Caco-2 (cell line): Measurements from ENCODE around the gene NOS3. TPM values are rescaled to one million over a fixed set of nuclear protein-coding genes. Genes with fewer than 3 reads are reported as not detected.

ENCODE experiments used
- BruUV-seq: library from RNA; stranded (reverse); fragments of 400-500 nt; replicated peaks from 2 replicates; lab custom pipeline; 2021; lab: Mats Ljungman, UMichigan
- CTCF ChIA-PET: fragments of 300-600 bp; sonication (Branson Sonifier 250); formaldehyde crosslinking; loops from one replicate; lab custom pipeline; 2022; ENCODE audit warnings: antibody characterized with exemption; lab: Charles Lee
- POLR2A ChIA-PET: fragments of 300-600 bp; sonication (Branson Sonifier 250); formaldehyde crosslinking; loops from one replicate; lab custom pipeline; 2022; ENCODE audit warnings: antibody characterized with exemption; lab: Charles Lee
- DNase-seq, 2 experiments: peaks; one replicate each; pipeline versions ENCODE4 v3.0.0 to v3.0.0-alpha.2; 2020 to 2022
- H3K27me3 ChIP-seq: replicated peaks from 2 replicates; pipeline ENCODE4 v1.6.0; 2011; ENCODE audit warnings: low read length; ENCODE audit not compliant: control insufficient read depth, insufficient read depth
- H3K36me3 ChIP-seq: 2 replicates; pipeline ENCODE4 v1.5.1; 2011; ENCODE audit warnings: low read length; ENCODE audit not compliant: control insufficient read depth, insufficient read depth
- H3K4me1 ChIP-seq: fragments of 250-450 bp; sonication (Bioruptor Pico); 2 replicates; pipeline ENCODE4 v1.5.1; 2020; ENCODE audit warnings: mild to moderate bottlenecking
- H3K4me3 ChIP-seq: 2 replicates; pipeline ENCODE4 v1.5.1; 2011; ENCODE audit warnings: low read depth, mild to moderate bottlenecking, control low read depth, low read length
- H3K9me3 ChIP-seq: fragments of 250-450 bp; sonication (Bioruptor Pico); 2 replicates; pipeline ENCODE4 v1.5.1; 2020; ENCODE audit warnings: mild to moderate bottlenecking, moderate library complexity
- H3K27ac Mint-ChIP-seq: one replicate; pipeline ENCODE4 v1.8.0; 2022; ENCODE audit warnings: mixed read lengths; ENCODE audit not compliant: unreplicated experiment
- H3K27me3 Mint-ChIP-seq: one replicate; pipeline ENCODE4 v1.8.0; 2022; ENCODE audit warnings: mixed read lengths; ENCODE audit not compliant: insufficient read depth, unreplicated experiment
- H3K36me3 Mint-ChIP-seq: one replicate; pipeline ENCODE4 v1.8.0; 2022; ENCODE audit warnings: mild to moderate bottlenecking, mixed read lengths; ENCODE audit not compliant: insufficient read depth, unreplicated experiment
- H3K4me1 Mint-ChIP-seq: one replicate; pipeline ENCODE4 v1.8.0; 2022; ENCODE audit warnings: low read depth, mixed read lengths; ENCODE audit not compliant: unreplicated experiment
- H3K4me3 Mint-ChIP-seq: one replicate; pipeline ENCODE4 v1.8.0; 2022; ENCODE audit warnings: mild to moderate bottlenecking, moderate library complexity, mixed read lengths; ENCODE audit not compliant: unreplicated experiment
- H3K9me3 Mint-ChIP-seq: one replicate; pipeline ENCODE4 v1.8.0; 2022; ENCODE audit warnings: mixed read lengths; ENCODE audit not compliant: unreplicated experiment
- CTCF ChIP-seq, 2 experiments: fragments of 200-600 bp in 1 of 2; IDR thresholded peaks; 1 replicate in 1 of 2; 2 replicates in 1 of 2; pipeline versions ENCODE4 v1.5.1 to v1.8.0; 2011 to 2022; ENCODE audit warnings: antibody characterized with exemption in 1 of 2, control low read depth in 1 of 2, inconsistent platforms in 1 of 2, low read depth in 1 of 2, low read length in 1 of 2, mild to moderate bottlenecking in 1 of 2, moderate library complexity in 1 of 2; ENCODE audit not compliant: insufficient read depth in 1 of 2, severe bottlenecking in 1 of 2, unreplicated experiment in 1 of 2
- intact Hi-C: fragments of 100-400 bp; cut with micrococcal nuclease; formaldehyde crosslinking; loops from one replicate; pipeline ENCODE4 v1.10.0; 2022; ENCODE audit not compliant: unreplicated experiment
- total RNA-seq: library from RNA; stranded (reverse); gene quantifications from 2 replicates; pipeline ENCODE4 v1.2.3, GENCODE V29; 2022

NOS3 gene
- total RNA-seq, 1 experiment from 2014 or later: 1.1 TPM

- Histone ChIP-seq H3K36me3 (no peaks in the 10 kb centered on the region), H3K4me1 (no peaks in the 10 kb centered on the region), H3K9me3 (no peaks in the 10 kb centered on the region; the same call in 1 of the 2 replicates), H3K4me3 (no peak overlapping the region), H3K27me3 (no peaks in the 10 kb centered on the region)
- Mint-ChIP-seq H3K36me3 (no peaks in the 10 kb centered on the region), H3K27ac (no peak overlapping the region), H3K27me3 (no peaks in the 10 kb centered on the region), H3K4me1 (no peaks in the 10 kb centered on the region), H3K4me3 (no peak overlapping the region), H3K9me3 (peaks cover 1% of the 10 kb centered on the region)
- intact Hi-C loops: no loop called here
- no peak for DNase-seq
- POLR2A ChIA-PET: no interaction called here
- CTCF ChIA-PET: no interaction called here
- no TSS peak for BruUV-seq
- no peak for TF ChIP-seq CTCF (IDR thresholded peaks at IDR 0.05; ENCODE audit: insufficient read depth in 1 of 2, low read depth in 1 of 2, low read length in 1 of 2, severe bottlenecking in 1 of 2, unreplicated experiment in 1 of 2)
These were observed 5.7 kb downstream of the NOS3 start for GRCh38 chr7:150996376-150997074.

GRCh38 chr7:150997075-150997511 is 6.3 kb downstream of the NOS3 start:
- intact Hi-C loops: no loop called here
- POLR2A ChIA-PET: no interaction called here

GRCh38 chr7:150997817-150998216 is 7.0 kb downstream of the NOS3 start:
- TF ChIP-seq CTCF (IDR thresholded peaks at IDR 0.05; ENCODE audit: insufficient read depth in 1 of 2, low read depth in 1 of 2, low read length in 1 of 2, severe bottlenecking in 1 of 2, unreplicated experiment in 1 of 2): no peak
- Mint-ChIP-seq H3K36me3 (no peaks in the 10 kb centered on the region), H3K4me1 (no peaks in the 10 kb centered on the region), H3K9me3 (no peaks in the 10 kb centered on the region), H3K27me3 (no peaks in the 10 kb centered on the region), H3K4me3 (no peak overlapping the region), H3K27ac (no peak overlapping the region)
- Histone ChIP-seq H3K27me3 (no peaks in the 10 kb centered on the region), H3K4me3 (no peak overlapping the region), H3K9me3 (no peaks in the 10 kb centered on the region), H3K4me1 (no peaks in the 10 kb centered on the region), H3K36me3 (no peaks in the 10 kb centered on the region)
- intact Hi-C loops: no loop called here
- DNase-seq: no peak
- BruUV-seq: no TSS peak
- ChIA-PET CTCF (no interaction called here), POLR2A (no interaction called here)

More at GRCh38 chr7:150997075-150997511, 6.3 kb downstream of the NOS3 start:
- no peak for DNase-seq
- H3K9me3 Mint-ChIP-seq: no peaks in the 10 kb centered on the region
- no peaks in the 10 kb centered on the region for H3K27me3 Mint-ChIP-seq
- TF ChIP-seq CTCF (IDR thresholded peaks at IDR 0.05; ENCODE audit: insufficient read depth in 1 of 2, low read depth in 1 of 2, low read length in 1 of 2, severe bottlenecking in 1 of 2, unreplicated experiment in 1 of 2): no peak
- no peaks in the 10 kb centered on the region for H3K36me3 Mint-ChIP-seq
- Histone ChIP-seq H3K4me1 (no peaks in the 10 kb centered on the region), H3K27me3 (no peaks in the 10 kb centered on the region), H3K4me3 (no peak overlapping the region), H3K36me3 (no peaks in the 10 kb centered on the region), H3K9me3 (no peaks in the 10 kb centered on the region)
- CTCF ChIA-PET: no interaction called here
- H3K27ac Mint-ChIP-seq: no peak overlapping the region
- no TSS peak for BruUV-seq
- no peak overlapping the region for H3K4me3 Mint-ChIP-seq
- no peaks in the 10 kb centered on the region for H3K4me1 Mint-ChIP-seq
